Liver (tissue), 9 donors: ENCODE results near the gene DEAF1. TPM values are rescaled to one million over a fixed set of nuclear protein-coding genes. Genes with fewer than 3 reads are reported as not detected.
"Not testable (repeated sequence)": the region's sequence is repeated elsewhere in the genome, so short reads cannot be mapped to it uniquely, and the experiment has no call there.

Experiments
- DNase-seq: peaks from one replicate; pipeline ENCODE4 v3.0.0-alpha.2; 2017; ENCODE audit warnings: low spot score
- H3K27ac ChIP-seq, 2 donors: one replicate each; pipeline ENCODE4 v1.7.0; 2013; ENCODE audit warnings: inconsistent platforms in 2 of 2, low read length in 2 of 2, control low read depth in 1 of 2, low read depth in 1 of 2, mild to moderate bottlenecking in 1 of 2
- H3K27me3 ChIP-seq, 4 donors: one replicate each; pipeline versions ENCODE4 v1.6.1 to v1.7.0; 2013; ENCODE audit warnings: low read length in 3 of 4, inconsistent platforms in 1 of 4, mild to moderate bottlenecking in 1 of 4, moderate library complexity in 1 of 4; ENCODE audit not compliant: control insufficient read depth in 4 of 4, insufficient read depth in 4 of 4
- H3K36me3 ChIP-seq, 4 donors: one replicate each; pipeline versions ENCODE4 v1.6.1 to v1.7.0; 2013; ENCODE audit warnings: low read length in 3 of 4, mild to moderate bottlenecking in 3 of 4, low read depth in 1 of 4, moderate library complexity in 1 of 4; ENCODE audit not compliant: control insufficient read depth in 4 of 4, insufficient read depth in 3 of 4
- H3K4me1 ChIP-seq, 4 donors: one replicate each; pipeline versions ENCODE4 v1.6.1 to v1.7.0; 2013; ENCODE audit warnings: low read length in 3 of 4, mild to moderate bottlenecking in 3 of 4, moderate library complexity in 1 of 4; ENCODE audit not compliant: control insufficient read depth in 4 of 4, insufficient read depth in 4 of 4
- H3K4me3 ChIP-seq, 3 donors: one replicate each; pipeline versions ENCODE4 v1.6.1 to v1.7.0; 2013; ENCODE audit warnings: low read length in 3 of 3, control low read depth in 1 of 3, low read depth in 1 of 3, mild to moderate bottlenecking in 1 of 3
- H3K9ac ChIP-seq, 2 donors: one replicate each; pipeline ENCODE4 v1.7.0; 2013; ENCODE audit warnings: low read length in 2 of 2, mild to moderate bottlenecking in 2 of 2, moderate library complexity in 2 of 2, control low read depth in 1 of 2, low read depth in 1 of 2
- H3K9me3 ChIP-seq, 4 donors: one replicate each; pipeline versions ENCODE4 v1.6.1 to v1.7.0; 2013; ENCODE audit warnings: low read length in 3 of 4; ENCODE audit not compliant: control insufficient read depth in 4 of 4
- ATF3 ChIP-seq: IDR thresholded peaks from 2 replicates; pipeline ENCODE4 v1.6.1; 2016; ENCODE audit warnings: antibody characterized with exemption
- CTCF ChIP-seq: fragments of 150-350 bp; IDR thresholded peaks from 2 replicates; pipeline ENCODE4 v1.5.1; 2017; ENCODE audit warnings: improper control_type of control experiment, low read depth, low read length; ENCODE audit not compliant: missing input control
- EGR1 ChIP-seq, 2 donors: IDR thresholded peaks; 2 replicates each; pipeline ENCODE4 v1.6.1; 2016 to 2018; ENCODE audit warnings: antibody characterized with exemption in 2 of 2, low read depth in 2 of 2
- FOXA1 ChIP-seq: IDR thresholded peaks from 2 replicates; pipeline ENCODE4 v1.6.1; 2016; ENCODE audit warnings: antibody characterized with exemption
- FOXA2 ChIP-seq: IDR thresholded peaks from 2 replicates; pipeline ENCODE4 v1.6.1; 2016; ENCODE audit warnings: antibody characterized with exemption
- GABPA ChIP-seq, 2 donors: IDR thresholded peaks in 1 of 2; conservative IDR thresholded peaks in 1 of 2; 2 replicates each; pipeline ENCODE4 v1.6.1; 2016; ENCODE audit warnings: antibody characterized with exemption in 2 of 2, mild to moderate bottlenecking in 1 of 2, moderate library complexity in 1 of 2
- HNF4A ChIP-seq, 2 donors: conservative IDR thresholded peaks; 2 replicates each; pipeline ENCODE4 v1.6.1; 2016; ENCODE audit warnings: antibody characterized with exemption in 2 of 2, mild to moderate bottlenecking in 2 of 2
- HNF4G ChIP-seq: IDR thresholded peaks from 2 replicates; pipeline ENCODE4 v1.6.1; 2016; ENCODE audit warnings: antibody characterized with exemption
- JUND ChIP-seq, 2 donors: IDR thresholded peaks; 2 replicates each; pipeline ENCODE4 v1.6.1; 2016; ENCODE audit warnings: antibody characterized with exemption in 2 of 2
- MAX ChIP-seq: IDR thresholded peaks from 2 replicates; pipeline ENCODE4 v1.6.1; 2016; ENCODE audit warnings: antibody characterized with exemption
- NR2F2 ChIP-seq: IDR thresholded peaks from 2 replicates; pipeline ENCODE4 v1.6.1; 2016; ENCODE audit warnings: antibody characterized with exemption
- RAD21 ChIP-seq, 2 donors: IDR thresholded peaks; 2 replicates each; pipeline ENCODE4 v1.6.1; 2016; ENCODE audit warnings: antibody characterized with exemption in 2 of 2, mild to moderate bottlenecking in 2 of 2
- REST ChIP-seq: IDR thresholded peaks from 2 replicates; pipeline ENCODE4 v1.6.1; 2016; ENCODE audit warnings: antibody characterized with exemption, mild to moderate bottlenecking
- RXRA ChIP-seq, 2 donors: IDR thresholded peaks; 2 replicates each; pipeline ENCODE4 v1.6.1; 2017 to 2018; ENCODE audit warnings: antibody characterized with exemption in 2 of 2, mild to moderate bottlenecking in 1 of 2
- SP1 ChIP-seq: IDR thresholded peaks from 2 replicates; pipeline ENCODE4 v1.6.1; 2018; ENCODE audit warnings: antibody characterized with exemption, mild to moderate bottlenecking
- TAF1 ChIP-seq: conservative IDR thresholded peaks from 2 replicates; pipeline ENCODE4 v1.6.1; 2016; ENCODE audit warnings: antibody characterized with exemption, mild to moderate bottlenecking
- YY1 ChIP-seq: IDR thresholded peaks from 2 replicates; pipeline ENCODE4 v1.6.1; 2016; ENCODE audit warnings: antibody characterized with exemption, mild to moderate bottlenecking
- ZBTB33 ChIP-seq: IDR thresholded peaks from 2 replicates; pipeline ENCODE4 v1.6.1; 2016; ENCODE audit warnings: antibody characterized with exemption
- WGBS: extraction: QIAGEN DNeasy Blood & Tissue Kit; methylation state at CpG from one replicate; pipeline ENCODE4 v1.1.7; 2013; 5-methylcytosine and 5-hydroxymethylcytosine counted together
- polyA plus RNA-seq, 2 donors: library from polyadenylated mRNA; stranded (reverse) in 1 of 2; unstranded in 1 of 2; fragments of 200-250 nt in 1 of 2; fragments of >200 nt in 1 of 2; fragmentation: Nextera tagmentation in 1 of 2; extraction: Ambion mirVana in 1 of 2; gene quantifications; one replicate each; pipeline versions ENCODE4 v1.2.1 to v1.2.3, GENCODE V29; 2013 to 2015
- total RNA-seq, 2 donors: library from RNA; depleted of rRNA; stranded (reverse); fragments of >200 nt; gene quantifications; one replicate each; pipeline ENCODE4 v1.2.3, GENCODE V29; 2014
- donor health status: healthy.
- donor health status: healthy.
- donor health status: healthy.
- donor health status: healthy.
- donor health status: healthy.

Gene DEAF1
- total and polyA plus RNA-seq, 4 donors = 7.0 to 11.4 (median 10.1) TPM

GRCh38 chr11:742156-742546 lies 47.1 kb upstream of the DEAF1 start:
- DNase-seq = no peak
- Histone ChIP-seq H3K27me3 (no peaks in the 10 kb centered on the region), H3K4me1 (peaks cover 0 to 4% (median 2%) of the 10 kb centered on the region in 4 donors), H3K27ac (no peak overlapping the region), H3K9ac (no peak overlapping the region), H3K36me3 (no peaks in the 10 kb centered on the region), H3K9me3 (no peaks in the 10 kb centered on the region), H3K4me3 (no peak overlapping the region)
- no peak for TF ChIP-seq REST
- no peak for TF ChIP-seq HNF4G
- WGBS = 90% methylated on average over 3 of the region's 3 CpGs

- H3K36me3 ChIP-seq, H3K4me1 ChIP-seq, H3K9me3 ChIP-seq, H3K9ac ChIP-seq, H3K27me3 ChIP-seq, H3K27ac ChIP-seq, H3K4me3 ChIP-seq, DNase-seq: not testable (repeated sequence)
- 66% methylated on average over 10 of the region's 10 CpGs for WGBS
Observed at GRCh38 chr11:737899-738298, 42.9 kb upstream of the DEAF1 start.

GRCh38 chr11:737366-737765 lies 42.3 kb upstream of the DEAF1 start:
- H3K27ac ChIP-seq = no peak overlapping the region

More at GRCh38 chr11:737366-737765, 42.3 kb upstream of the DEAF1 start:
- DNase-seq = no peak
- H3K36me3 ChIP-seq = no peaks in the 10 kb centered on the region
- no peaks in the 10 kb centered on the region for H3K27me3 ChIP-seq
- H3K9me3 ChIP-seq = no peaks in the 10 kb centered on the region
- no peaks in the 10 kb centered on the region for H3K4me1 ChIP-seq
- no peak overlapping the region for H3K9ac ChIP-seq
- H3K4me3 ChIP-seq = no peak overlapping the region
- 72% methylated on average over 11 of the region's 11 CpGs for WGBS
- no peak for TF ChIP-seq FOXA2
- TF ChIP-seq RAD21 (IDR thresholded peaks at IDR 0.05) = no peak
- no peak for TF ChIP-seq MAX
- TF ChIP-seq CTCF = no peak
- TF ChIP-seq NR2F2 = no peak
- no peak for TF ChIP-seq GABPA (IDR thresholded peaks at IDR 0.05 in 1 of 2, conservative IDR thresholded peaks at IDR 0.05 in 1 of 2)
- TF ChIP-seq YY1 = no peak
- no peak for TF ChIP-seq RXRA (IDR thresholded peaks at IDR 0.05)
- no peak for TF ChIP-seq ZBTB33
- TF ChIP-seq HNF4A (conservative IDR thresholded peaks at IDR 0.05) = no peak
- no peak for TF ChIP-seq TAF1
- TF ChIP-seq FOXA1 = no peak
- TF ChIP-seq ATF3 = no peak
- TF ChIP-seq EGR1 (IDR thresholded peaks at IDR 0.05; ENCODE audit: low read depth in 2 of 2) = no peak
- no peak for TF ChIP-seq SP1
- no peak for TF ChIP-seq HNF4G
- no peak for TF ChIP-seq REST
- TF ChIP-seq JUND (IDR thresholded peaks at IDR 0.05) = no peak
